Fibroblast of the conjunctiva (primary cell): ENCODE data around the gene GUCY1A2.
"Not testable (repeated sequence)": the region's sequence is repeated elsewhere in the genome, so short reads cannot be mapped to it uniquely, and the experiment has no call there.

Experiments
- DNase-seq: peaks from one replicate; pipeline ENCODE4 v3.0.0-alpha.2; 2010; ENCODE audit warnings: low read depth

The GUCY1A2 gene

DNA sequence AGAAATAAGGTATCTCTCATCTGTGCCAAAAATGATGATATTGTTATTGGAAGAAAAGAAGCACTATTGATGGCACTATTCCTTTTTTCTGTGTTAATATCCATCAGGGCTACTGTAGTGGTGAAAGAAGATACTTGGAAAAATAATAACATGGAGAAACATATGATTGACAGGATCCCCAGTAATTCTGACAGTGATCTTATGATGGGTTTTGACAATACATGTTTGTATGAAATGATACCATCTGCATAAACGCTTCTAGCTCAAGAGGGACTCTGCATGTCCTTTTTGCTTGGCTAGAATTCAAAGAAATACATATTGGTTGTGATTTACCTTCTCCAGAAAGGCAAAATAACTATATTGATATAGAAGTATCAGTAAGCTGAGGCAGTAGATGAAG, 178.1 kb downstream of the GUCY1A2 start:
- no peak for DNase-seq

DNA sequence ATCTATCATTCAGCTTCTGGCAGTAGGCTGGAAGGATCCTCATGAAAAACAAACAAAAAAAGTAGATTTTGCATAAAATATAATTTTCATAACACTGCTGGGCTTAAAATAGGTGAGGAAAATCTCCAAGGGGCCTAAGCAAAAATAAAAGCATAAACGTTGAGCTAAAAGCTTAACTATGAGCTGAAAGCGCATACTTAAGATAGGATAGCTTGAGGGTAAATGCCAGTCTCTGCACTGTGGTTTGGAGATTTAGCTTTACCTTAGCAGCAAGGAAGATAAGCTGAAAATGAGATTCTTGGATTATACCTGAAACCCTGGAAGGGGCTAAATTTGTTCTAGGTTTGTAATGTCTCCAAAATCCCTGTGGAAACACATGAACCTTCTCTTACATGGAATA, 183.7 kb downstream of the GUCY1A2 start:
- DNase-seq, result no peak

DNA sequence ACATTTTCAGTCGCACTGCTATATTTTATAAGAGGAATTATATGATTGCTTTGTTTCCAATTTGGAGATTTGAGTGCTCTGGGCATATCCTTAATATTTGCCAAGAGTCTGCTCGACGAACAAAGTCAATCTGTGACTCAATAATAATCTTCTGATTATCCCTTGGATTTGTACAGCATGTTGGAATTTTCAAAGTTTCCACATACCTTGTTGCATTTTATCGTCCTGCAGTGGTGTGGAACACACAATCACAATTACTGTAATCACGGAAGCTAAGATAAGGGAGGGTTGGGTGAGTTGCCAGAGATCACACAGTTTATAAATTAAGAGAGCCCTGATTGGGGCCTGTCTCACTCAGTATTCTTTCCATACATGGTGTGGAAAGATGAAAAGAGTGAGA, 189.3 kb downstream of the GUCY1A2 start:
- no peak for DNase-seq

DNA sequence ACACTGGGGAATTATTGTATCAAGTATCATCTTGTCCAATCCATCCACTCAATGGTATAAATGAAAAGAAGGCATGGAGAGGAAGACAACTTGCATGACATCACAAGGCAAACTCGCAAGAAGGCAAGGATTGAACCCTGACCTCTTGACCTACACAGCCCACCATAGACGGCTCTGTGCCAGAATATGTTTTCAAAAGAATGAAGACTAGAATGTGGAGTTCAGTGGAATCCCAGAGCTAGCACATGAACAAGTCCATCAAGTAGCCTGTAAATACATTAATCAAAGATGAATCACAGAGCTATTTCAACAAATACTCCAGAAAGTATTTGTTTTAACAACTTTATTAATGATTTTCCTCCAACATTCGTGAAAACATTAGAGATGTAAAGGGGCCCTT, 189.7 kb downstream of the GUCY1A2 start:
- DNase-seq, result no peak

DNA sequence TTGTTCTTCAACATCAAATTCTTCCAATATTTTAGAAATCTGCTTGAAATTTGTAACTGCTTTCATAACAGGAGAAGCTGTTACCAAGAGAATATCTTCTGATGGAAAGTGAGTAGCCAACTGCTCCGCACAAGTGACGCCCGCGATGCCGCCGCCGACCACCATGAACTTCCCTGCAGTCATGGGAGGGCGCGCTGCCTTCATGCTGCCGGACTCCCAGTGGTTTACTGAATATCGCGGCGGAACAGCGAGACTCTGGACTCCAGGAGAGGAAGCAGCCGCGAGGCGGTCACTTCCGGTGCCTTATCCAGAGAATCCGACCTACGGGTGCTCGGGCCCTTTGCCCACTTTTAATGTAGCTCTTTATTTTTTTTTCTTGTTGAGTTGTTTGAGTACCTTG, 190.6 kb downstream of the GUCY1A2 start:
- DNase-seq, result no peak

DNA sequence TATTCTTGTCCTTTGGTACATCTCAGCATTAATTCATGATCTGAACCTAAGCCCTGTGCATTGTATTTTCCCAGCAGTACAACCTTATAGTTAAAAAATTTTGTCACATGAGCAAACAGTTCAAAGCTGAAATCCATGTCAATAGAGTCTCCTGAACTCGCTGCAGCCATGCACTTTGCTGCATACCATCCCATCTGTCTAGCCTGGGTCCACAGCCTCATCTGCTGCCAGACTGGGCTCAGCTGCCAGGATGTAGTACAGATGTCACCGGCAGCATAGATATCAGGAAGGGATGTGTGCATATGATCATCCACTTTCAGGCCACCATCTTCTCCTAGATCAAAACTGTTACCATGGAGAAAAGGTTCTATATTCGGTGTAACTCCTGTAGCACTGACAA, 191.7 kb downstream of the GUCY1A2 start:
- not testable (repeated sequence) for DNase-seq

DNA sequence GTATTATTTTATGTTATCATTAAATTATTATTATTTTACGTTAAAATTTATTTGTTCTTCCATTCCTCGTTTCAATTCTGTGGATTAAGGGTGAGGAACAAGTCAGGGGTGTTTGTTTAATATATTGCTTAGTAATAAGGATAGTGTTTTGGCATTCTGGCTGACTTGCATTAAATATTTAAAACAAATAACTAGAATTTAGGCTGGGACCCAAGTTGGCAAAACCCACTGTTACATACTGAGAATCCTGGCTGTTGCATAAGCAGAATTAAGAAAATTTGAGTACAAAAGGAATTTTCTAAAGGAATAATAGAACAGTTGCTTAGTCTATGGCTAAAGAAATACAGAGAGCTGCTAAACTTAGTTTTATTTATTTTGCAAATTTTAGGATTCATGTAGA, 196.4 kb downstream of the GUCY1A2 start:
- DNase-seq, result peak; percentile 1

DNA sequence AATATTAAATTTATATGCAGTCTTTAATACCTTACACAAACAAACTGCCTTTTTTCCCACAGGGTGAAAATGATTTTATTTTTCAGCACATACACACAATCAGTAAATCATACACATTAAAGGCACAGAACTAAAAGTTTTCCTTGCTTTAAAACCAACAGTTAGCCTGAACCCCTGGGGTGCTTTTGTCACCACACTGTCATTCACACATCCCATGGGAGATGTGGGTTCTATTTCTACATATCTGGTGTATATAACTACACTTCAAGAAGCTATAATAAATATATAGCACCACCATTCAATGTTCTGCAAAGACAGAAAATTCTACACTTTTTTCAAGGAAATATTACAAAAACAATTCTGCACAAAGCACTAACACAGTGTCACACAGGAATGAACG, 197.0 kb downstream of the GUCY1A2 start:
- DNase-seq, result no peak

DNA sequence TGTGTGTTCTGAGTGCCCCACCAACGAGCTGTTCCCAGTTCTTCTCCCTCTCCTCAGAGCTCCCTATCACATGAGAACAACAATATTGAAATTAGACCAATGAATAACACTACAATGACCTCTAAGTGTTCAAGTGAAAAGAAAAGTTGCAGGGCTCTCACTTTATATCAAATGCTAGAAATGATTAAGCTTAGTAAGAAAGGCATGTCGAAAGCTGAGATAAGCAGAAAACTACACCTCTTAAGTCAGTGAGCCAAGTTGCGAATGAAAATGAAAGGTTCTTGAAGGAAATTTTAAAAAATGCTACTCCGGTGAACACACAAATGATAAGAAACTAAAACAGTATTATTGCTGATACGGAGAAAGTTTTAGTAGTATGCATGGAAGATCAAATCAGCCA, 199.8 kb downstream of the GUCY1A2 start:
- DNase-seq, result no peak

DNA sequence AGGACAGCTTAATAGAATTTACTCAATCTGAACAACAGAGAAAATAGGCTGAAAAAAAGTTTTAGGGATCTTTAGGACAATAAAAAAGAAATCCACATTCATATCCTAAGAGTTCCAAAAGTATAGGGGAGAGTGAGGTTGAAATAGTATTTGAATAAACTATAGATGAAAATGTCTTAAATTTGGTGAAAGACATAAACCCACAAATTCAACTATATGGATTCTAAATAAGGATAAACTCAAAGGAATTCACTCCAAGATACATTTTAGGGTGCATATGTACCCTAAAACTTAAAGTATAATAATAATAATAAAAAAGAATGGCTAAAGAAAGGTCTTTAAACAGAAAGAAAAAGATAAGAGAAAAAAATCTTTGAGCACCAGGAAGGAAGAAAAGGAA, 203.1 kb downstream of the GUCY1A2 start:
- no peak for DNase-seq

DNA sequence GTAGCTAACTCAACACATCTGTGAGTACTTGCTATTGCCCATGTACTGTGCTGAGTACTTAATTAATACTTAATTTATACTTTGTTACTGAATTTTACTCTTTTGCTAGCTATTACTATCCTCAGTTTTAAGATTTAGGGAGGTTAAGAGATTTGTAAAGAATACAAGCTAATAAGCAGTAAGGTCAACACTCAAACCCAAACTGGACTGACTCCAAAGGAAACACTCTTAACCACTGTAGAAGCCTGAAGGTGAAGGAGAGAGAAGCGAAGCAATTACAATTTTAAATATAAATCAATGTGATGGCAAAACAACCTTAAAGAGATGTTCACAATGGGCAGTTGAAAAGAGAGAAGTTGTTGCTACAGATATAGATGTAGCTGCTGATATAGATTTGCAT, 204.5 kb downstream of the GUCY1A2 start:
- no peak for DNase-seq

DNA sequence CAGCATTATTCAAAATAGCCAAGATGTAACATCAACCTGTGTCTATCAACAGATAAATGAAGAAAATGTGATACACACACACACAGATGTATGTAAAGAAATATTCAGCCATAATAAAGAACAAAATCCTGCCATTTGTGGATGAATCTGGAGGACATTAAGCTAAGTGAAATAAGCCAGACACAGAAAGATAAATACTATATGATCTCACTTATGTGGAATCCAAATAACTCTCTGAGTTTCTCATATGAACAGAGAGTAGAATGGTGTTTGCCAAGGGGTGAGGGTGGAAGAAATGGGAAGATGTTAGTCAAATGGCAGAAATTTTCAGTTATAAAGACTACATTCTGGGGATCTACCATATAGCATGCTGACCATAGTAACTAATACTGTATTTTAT, 224.2 kb downstream of the GUCY1A2 start:
- DNase-seq, result peak; percentile 2

DNA sequence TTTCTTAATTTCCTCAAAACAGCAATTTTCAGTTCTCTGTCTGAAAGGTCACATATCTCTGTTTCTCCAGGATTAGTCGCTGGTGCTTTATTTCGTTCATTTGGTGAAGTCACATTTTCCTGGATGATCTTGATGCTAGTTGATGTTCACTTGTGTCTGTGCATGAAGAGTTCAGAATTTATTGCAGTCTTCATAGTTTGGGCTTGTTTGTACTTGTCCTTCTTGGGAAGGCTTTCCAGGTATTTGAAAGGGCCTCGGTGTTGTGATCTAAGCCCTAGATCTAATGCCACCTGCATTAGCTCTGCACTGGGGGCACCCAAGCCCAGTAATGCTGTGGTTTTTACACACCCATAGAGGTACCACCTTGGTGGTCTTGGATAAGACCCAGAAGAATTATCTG, 228.9 kb downstream of the GUCY1A2 start:
- no peak for DNase-seq

DNA sequence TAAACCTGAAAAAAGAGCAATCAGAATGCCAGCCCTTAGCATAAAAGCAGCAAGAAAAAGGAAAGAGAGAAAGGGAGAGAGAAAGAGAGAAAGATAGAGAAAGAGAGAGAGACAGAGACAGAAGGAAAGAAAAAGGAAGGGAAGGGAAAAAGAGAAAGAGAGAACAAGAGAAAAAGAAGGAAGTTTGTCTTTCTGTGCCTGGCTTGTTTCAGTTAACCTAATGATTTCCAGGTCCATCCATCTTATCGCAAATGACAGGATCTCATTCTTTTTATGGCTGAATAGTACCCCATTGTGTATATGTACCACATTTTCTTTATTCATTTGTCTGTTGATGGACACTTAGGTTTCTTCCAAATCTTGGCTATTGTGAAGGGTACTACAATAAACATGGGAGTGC, 230.8 kb downstream of the GUCY1A2 start:
- no peak for DNase-seq

DNA sequence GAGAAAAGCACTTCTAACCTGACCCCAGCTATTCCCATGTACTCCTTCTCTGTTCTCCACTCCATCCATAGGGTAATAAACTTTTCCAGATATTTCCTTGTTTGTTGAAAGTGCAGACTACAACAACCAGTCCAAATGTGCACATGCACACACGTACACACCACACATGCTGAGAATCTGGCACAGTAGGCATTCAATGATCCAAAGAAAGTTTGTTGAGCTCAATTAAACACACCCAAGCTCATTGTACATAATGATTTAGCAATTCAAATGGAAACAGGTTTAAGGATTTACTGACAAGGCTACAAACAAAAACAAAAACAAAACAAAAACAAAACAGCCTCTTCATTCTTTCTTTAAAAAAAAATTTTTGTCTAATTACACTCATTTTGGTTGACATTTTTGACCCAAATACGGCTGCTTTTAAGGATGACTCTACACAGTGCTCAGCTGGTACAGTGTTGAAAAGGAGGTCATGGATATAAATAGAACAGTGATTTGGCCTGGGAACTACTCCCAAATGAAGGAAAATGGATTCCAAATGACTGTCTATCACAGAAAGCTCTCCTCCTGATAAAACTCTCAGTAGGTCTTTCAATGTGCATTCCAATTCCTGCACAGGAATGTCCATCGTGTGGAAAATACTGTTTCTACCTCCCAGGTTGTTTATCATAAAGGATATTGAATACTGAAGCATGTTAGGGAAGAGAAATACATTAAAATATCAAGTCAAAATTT, 232.2 kb downstream of the GUCY1A2 start:
- DNase-seq, result no peak

DNA sequence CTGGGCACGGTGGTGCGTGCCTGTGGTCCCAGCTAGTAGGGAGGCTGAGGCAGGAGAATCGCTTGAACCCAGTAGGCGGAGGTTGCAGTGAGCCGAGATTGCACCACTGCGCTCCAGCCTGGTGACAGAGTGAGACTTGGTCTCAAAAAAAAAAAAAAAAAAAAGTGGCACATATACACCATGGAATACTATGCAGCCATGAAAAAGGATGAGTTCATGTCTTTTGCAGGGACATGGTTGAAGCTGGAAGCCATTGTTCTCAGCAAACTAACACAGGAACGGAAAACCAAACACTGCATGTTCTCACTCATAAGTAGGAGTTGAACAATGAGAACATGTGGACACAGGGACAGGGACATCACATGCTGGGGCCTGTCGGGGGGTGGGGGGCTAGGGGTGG, 241.0 kb downstream of the GUCY1A2 start:
- not testable (repeated sequence) for DNase-seq

DNA sequence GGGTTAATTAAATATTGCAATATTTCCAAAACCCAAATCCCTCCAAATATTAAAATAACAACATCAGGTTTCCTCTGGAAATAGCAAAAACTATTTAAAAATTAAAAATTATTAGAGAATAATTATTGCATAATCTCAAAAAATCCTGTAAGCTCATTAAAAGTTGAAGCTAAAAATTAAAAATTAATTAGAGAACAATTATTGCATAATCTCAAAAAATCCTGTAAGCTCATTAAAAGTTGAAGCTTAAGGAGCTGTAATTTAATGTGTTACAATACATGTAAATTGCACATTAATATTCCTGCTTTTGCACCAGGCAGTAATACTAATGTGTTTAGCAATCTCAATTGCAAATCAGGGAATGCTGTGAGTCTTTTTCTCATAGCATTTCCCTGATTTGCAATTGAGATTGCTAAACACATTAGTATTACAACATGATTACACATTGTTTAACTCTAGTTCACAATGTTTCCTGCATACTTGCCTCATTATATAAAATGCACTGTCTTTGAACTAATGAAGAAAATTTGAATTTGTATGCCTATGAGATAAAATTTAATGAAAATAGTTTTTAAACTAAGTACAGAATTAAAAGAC, 247.7 kb downstream of the GUCY1A2 start:
- DNase-seq, result no peak

DNA sequence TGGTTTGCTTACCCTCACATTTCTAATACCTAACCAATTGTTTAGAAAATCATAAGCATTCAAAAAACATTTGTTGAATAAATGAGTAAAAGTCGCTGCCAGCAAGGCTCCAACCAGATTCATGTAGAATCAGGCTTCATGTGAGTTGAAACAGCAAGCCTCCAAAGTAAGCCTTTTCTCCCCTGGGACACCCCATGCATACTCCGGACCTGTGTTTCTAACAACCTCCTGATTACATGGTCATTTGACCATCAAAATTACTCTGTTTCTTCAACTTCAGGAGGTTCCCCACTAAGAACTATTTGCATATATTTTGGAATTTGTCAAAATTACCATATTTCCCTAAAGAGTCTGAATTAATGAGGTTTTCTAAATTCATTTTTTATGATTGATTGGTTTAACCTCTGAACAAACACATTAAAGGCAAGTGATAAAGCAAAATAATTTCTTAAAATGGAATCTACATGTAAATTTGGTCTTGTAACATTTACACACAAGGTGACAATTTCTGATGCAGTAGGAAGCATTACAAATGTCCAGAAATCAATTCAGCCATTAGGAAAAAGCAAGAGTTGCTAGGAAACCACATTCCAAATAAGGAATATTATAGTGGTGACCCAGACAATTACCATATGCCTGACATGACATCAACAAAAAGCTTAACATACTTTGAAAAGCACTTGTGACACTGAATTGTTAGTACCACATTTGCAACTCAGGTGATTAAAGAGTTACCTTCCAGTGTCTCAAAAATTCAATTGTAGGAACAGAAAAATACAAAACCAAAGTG, 252.6 kb downstream of the GUCY1A2 start:
- DNase-seq, result no peak

DNA sequence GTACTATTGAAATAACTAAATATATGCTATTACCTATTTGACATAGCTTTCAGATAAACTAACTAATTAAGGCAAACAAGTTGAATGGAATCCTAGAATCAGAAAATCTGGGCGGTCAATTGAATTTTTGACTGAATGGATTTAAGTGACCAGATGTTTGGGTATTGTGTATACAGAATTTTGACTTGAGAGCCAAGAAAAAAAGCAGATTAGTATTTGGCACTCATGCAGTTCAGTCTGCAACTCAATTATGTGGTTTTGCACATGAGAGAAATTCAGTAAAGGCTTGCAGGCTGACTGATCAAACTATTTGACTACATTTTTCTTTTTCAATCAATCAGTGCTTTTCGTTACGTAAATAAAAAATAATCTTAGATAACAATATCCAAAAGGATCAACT, 254.8 kb downstream of the GUCY1A2 start:
- no peak for DNase-seq

DNA sequence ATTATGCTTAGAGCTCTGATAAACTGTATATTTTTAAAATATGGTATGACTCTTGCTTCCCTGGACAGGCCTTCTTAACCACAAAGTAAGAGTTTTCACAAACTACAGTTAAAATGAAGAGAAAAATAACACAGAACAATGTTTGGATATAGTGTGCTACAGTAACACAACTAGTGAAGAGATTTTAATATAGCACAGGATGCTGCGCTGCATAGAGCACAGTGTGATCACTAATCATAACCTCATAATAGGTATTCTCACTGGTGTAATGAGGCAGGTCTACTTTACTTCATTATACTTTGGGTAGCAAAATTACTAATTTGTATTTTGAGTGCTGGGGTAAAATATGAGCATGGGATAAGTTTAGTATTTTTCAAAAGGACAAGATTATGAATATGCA, 256.5 kb downstream of the GUCY1A2 start:
- DNase-seq, result no peak

DNA sequence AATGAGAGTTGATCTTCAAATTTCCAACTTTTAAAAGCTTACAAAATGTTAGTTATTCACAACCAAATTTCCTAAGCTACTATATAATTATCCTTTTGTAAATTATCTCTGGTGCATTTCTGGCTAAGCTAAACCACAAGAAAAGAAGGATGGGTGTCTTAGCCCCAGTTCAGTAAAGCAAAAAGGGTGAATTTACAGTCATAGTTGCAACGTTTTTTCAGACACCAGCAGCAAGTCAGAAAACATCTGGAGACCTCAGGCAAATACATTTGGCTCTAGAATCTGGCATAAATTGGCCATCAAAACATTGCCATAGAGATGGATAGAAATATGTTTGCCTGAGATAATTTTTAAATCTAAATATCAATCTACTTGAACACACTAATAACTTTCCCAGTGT, 257.0 kb downstream of the GUCY1A2 start:
- no peak for DNase-seq

DNA sequence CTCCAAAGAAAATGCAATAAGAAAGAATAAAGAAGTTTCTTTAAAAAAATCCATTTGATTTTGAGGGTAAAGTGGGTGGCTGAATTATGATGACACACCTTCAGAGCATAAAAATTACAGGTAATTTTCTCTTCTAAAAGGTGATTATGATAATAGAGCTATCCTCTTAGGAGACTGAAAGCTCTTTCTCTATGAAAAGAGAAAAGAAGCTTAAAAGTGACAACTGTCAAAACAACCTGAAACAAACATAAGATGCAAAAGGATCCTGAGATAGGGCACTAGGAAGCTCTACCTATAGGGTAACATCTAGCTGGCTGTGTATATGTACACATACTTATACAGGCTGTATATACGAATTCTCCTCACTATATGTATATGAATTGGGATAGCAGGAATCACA, 270.2 kb downstream of the GUCY1A2 start:
- no peak for DNase-seq

DNA sequence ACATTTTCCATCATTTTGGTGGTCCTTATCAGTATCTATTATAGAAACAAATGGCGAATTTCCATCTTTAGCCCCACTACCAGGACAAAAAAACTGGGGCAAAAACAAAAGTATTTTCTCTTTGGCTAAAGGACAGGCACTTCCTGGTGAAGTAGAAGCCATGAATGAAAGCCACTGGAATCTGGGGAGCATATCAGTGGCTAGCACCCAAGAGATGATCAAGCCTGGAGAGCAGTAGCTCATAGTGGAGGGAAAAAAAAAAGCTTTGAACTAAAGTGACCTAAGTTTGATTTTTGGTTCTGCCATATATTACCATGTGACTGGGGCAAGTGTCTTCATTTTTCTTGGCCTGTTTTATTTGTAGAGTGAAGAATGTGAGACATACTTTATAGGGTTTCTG, 272.3 kb downstream of the GUCY1A2 start:
- no peak for DNase-seq
